ENCODE data around the gene FOXP1.
"Not testable (repeated sequence)": the region's sequence is repeated elsewhere in the genome, so short reads cannot be mapped to it uniquely, and the experiment has no call there.

FOXP1 gene

GRCh38 chr3:71350998-71351397, 232.5 kb downstream of the FOXP1 start:
- no peak overlapping the region for H3K4me3 Mint-ChIP-seq
- peaks cover 18% of the 10 kb centered on the region for H3K36me3 Mint-ChIP-seq (ENCODE audit: low read depth)
- peak overlapping the region; percentile 74 for H3K27ac Mint-ChIP-seq
- no peaks in the 10 kb centered on the region for H3K9me3 Mint-ChIP-seq
- H3K4me1 Mint-ChIP-seq (ENCODE audit: low read depth): peaks cover 69% of the 10 kb centered on the region
- no peaks in the 10 kb centered on the region for H3K27me3 Mint-ChIP-seq

- Mint-ChIP-seq H3K27me3 (no peaks in the 10 kb centered on the region), H3K36me3 (ENCODE audit: low read depth) (peaks cover 14% of the 10 kb centered on the region), H3K4me1 (ENCODE audit: low read depth) (peaks cover 61% of the 10 kb centered on the region), H3K9me3 (no peaks in the 10 kb centered on the region), H3K4me3 (no peak overlapping the region), H3K27ac (no peak overlapping the region)
Observed at GRCh38 chr3:71348831-71349230, 234.7 kb downstream of the FOXP1 start.

GRCh38 chr3:71348001-71348632, 235.4 kb downstream of the FOXP1 start:
- H3K27me3 Mint-ChIP-seq: no peaks in the 10 kb centered on the region
- peak overlapping the region; percentile 11 for H3K4me3 Mint-ChIP-seq
- peaks cover 63% of the 10 kb centered on the region for H3K4me1 Mint-ChIP-seq (ENCODE audit: low read depth)
- peaks cover 12% of the 10 kb centered on the region for H3K36me3 Mint-ChIP-seq (ENCODE audit: low read depth)
- H3K27ac Mint-ChIP-seq: peak overlapping the region; percentile 53
- no peaks in the 10 kb centered on the region for H3K9me3 Mint-ChIP-seq

- Mint-ChIP-seq H3K4me3 (no peak overlapping the region), H3K27ac (no peak overlapping the region), H3K9me3 (peaks cover 4% of the 10 kb centered on the region), H3K4me1 (ENCODE audit: low read depth) (peaks cover 66% of the 10 kb centered on the region), H3K27me3 (no peaks in the 10 kb centered on the region), H3K36me3 (ENCODE audit: low read depth) (peaks cover 26% of the 10 kb centered on the region)
Observed at GRCh38 chr3:71346061-71346460, 237.5 kb downstream of the FOXP1 start.

GRCh38 chr3:71345429-71346040, 238.0 kb downstream of the FOXP1 start:
- Mint-ChIP-seq H3K27ac (no peak overlapping the region), H3K4me3 (no peak overlapping the region), H3K4me1 (ENCODE audit: low read depth) (peaks cover 61% of the 10 kb centered on the region), H3K36me3 (ENCODE audit: low read depth) (peaks cover 31% of the 10 kb centered on the region), H3K27me3 (no peaks in the 10 kb centered on the region), H3K9me3 (peaks cover 4% of the 10 kb centered on the region)

GRCh38 chr3:71341721-71342120, 241.8 kb downstream of the FOXP1 start:
- H3K27me3 Mint-ChIP-seq: no peaks in the 10 kb centered on the region
- peaks cover 31% of the 10 kb centered on the region for H3K36me3 Mint-ChIP-seq (ENCODE audit: low read depth)
- peaks cover 55% of the 10 kb centered on the region for H3K4me1 Mint-ChIP-seq (ENCODE audit: low read depth)
- no peak overlapping the region for H3K4me3 Mint-ChIP-seq
- no peak overlapping the region for H3K27ac Mint-ChIP-seq
- peaks cover 4% of the 10 kb centered on the region for H3K9me3 Mint-ChIP-seq

- Mint-ChIP-seq H3K4me3 (no peak overlapping the region), H3K9me3 (peaks cover 4% of the 10 kb centered on the region), H3K27ac (no peak overlapping the region), H3K36me3 (ENCODE audit: low read depth) (peaks cover 30% of the 10 kb centered on the region), H3K27me3 (no peaks in the 10 kb centered on the region), H3K4me1 (ENCODE audit: low read depth) (peaks cover 56% of the 10 kb centered on the region)
Observed at GRCh38 chr3:71339049-71339448, 244.5 kb downstream of the FOXP1 start.

GRCh38 chr3:71332813-71333212, 250.7 kb downstream of the FOXP1 start:
- Mint-ChIP-seq H3K4me3 (no peak overlapping the region), H3K27ac (no peak overlapping the region), H3K4me1 (ENCODE audit: low read depth) (peaks cover 31% of the 10 kb centered on the region), H3K27me3 (no peaks in the 10 kb centered on the region), H3K36me3 (ENCODE audit: low read depth) (peaks cover 32% of the 10 kb centered on the region), H3K9me3 (peaks cover 9% of the 10 kb centered on the region)

GRCh38 chr3:71330909-71331308, 252.6 kb downstream of the FOXP1 start:
- H3K36me3 Mint-ChIP-seq (ENCODE audit: low read depth): peaks cover 35% of the 10 kb centered on the region
- peaks cover 25% of the 10 kb centered on the region for H3K4me1 Mint-ChIP-seq (ENCODE audit: low read depth)
- H3K27me3 Mint-ChIP-seq: no peaks in the 10 kb centered on the region
- H3K9me3 Mint-ChIP-seq: peaks cover 9% of the 10 kb centered on the region
- no peak overlapping the region for H3K27ac Mint-ChIP-seq
- H3K4me3 Mint-ChIP-seq: no peak overlapping the region

GRCh38 chr3:71330505-71330904, 253.0 kb downstream of the FOXP1 start:
- H3K27me3 Mint-ChIP-seq: no peaks in the 10 kb centered on the region
- no peak overlapping the region for H3K27ac Mint-ChIP-seq
- H3K4me1 Mint-ChIP-seq (ENCODE audit: low read depth): peaks cover 25% of the 10 kb centered on the region
- peaks cover 9% of the 10 kb centered on the region for H3K9me3 Mint-ChIP-seq
- H3K4me3 Mint-ChIP-seq: no peak overlapping the region
- peaks cover 35% of the 10 kb centered on the region for H3K36me3 Mint-ChIP-seq (ENCODE audit: low read depth)

GRCh38 chr3:71329817-71330216, 253.7 kb downstream of the FOXP1 start:
- peaks cover 31% of the 10 kb centered on the region for H3K36me3 Mint-ChIP-seq (ENCODE audit: low read depth)
- no peak overlapping the region for H3K4me3 Mint-ChIP-seq
- H3K9me3 Mint-ChIP-seq: peaks cover 9% of the 10 kb centered on the region
- peaks cover 20% of the 10 kb centered on the region for H3K4me1 Mint-ChIP-seq (ENCODE audit: low read depth)
- no peak overlapping the region for H3K27ac Mint-ChIP-seq
- H3K27me3 Mint-ChIP-seq: no peaks in the 10 kb centered on the region

GRCh38 chr3:71328926-71329325, 254.6 kb downstream of the FOXP1 start:
- H3K4me3 Mint-ChIP-seq: no peak overlapping the region
- H3K36me3 Mint-ChIP-seq (ENCODE audit: low read depth): peaks cover 31% of the 10 kb centered on the region
- H3K27me3 Mint-ChIP-seq: no peaks in the 10 kb centered on the region
- H3K27ac Mint-ChIP-seq: no peak overlapping the region
- H3K4me1 Mint-ChIP-seq (ENCODE audit: low read depth): peaks cover 20% of the 10 kb centered on the region
- H3K9me3 Mint-ChIP-seq: peaks cover 9% of the 10 kb centered on the region

GRCh38 chr3:71327936-71328335, 255.6 kb downstream of the FOXP1 start:
- Mint-ChIP-seq H3K27ac (no peak overlapping the region), H3K9me3 (peaks cover 9% of the 10 kb centered on the region), H3K4me3 (no peak overlapping the region), H3K36me3 (ENCODE audit: low read depth) (peaks cover 31% of the 10 kb centered on the region), H3K4me1 (ENCODE audit: low read depth) (peaks cover 17% of the 10 kb centered on the region), H3K27me3 (no peaks in the 10 kb centered on the region)

GRCh38 chr3:71325715-71326114, 257.8 kb downstream of the FOXP1 start:
- Mint-ChIP-seq H3K4me1 (ENCODE audit: low read depth) (peaks cover 11% of the 10 kb centered on the region), H3K9me3 (peaks cover 5% of the 10 kb centered on the region), H3K27me3 (no peaks in the 10 kb centered on the region), H3K36me3 (ENCODE audit: low read depth) (peaks cover 19% of the 10 kb centered on the region), H3K4me3 (no peak overlapping the region), H3K27ac (no peak overlapping the region)

GRCh38 chr3:71324224-71324623, 259.3 kb downstream of the FOXP1 start:
- peaks cover 11% of the 10 kb centered on the region for H3K4me1 Mint-ChIP-seq (ENCODE audit: low read depth)
- not testable (repeated sequence) for H3K36me3 Mint-ChIP-seq (ENCODE audit: low read depth); H3K4me3 Mint-ChIP-seq; H3K9me3 Mint-ChIP-seq; H3K27ac Mint-ChIP-seq; H3K27me3 Mint-ChIP-seq

- Mint-ChIP-seq H3K4me3 (no peak overlapping the region), H3K36me3 (ENCODE audit: low read depth) (peaks cover 9% of the 10 kb centered on the region), H3K9me3 (no peaks in the 10 kb centered on the region), H3K27me3 (no peaks in the 10 kb centered on the region), H3K4me1 (ENCODE audit: low read depth) (peaks cover 11% of the 10 kb centered on the region), H3K27ac (no peak overlapping the region)
Observed at GRCh38 chr3:71323558-71323957, 260.0 kb downstream of the FOXP1 start.
